CD4-positive, alpha-beta T cell treated with Interleukin-12 subunit alpha and Interleukin-12 subunit beta, for 1 hour (primary cell): ENCODE results near the gene SEMA3B.
"Not testable (repeated sequence)": the region's sequence is repeated elsewhere in the genome, so short reads cannot be mapped to it uniquely, and the experiment has no call there.

Experiments used
- DNase-seq: peaks from one replicate; pipeline ENCODE4 v3.0.0-alpha.2; 2020

Gene SEMA3B

GRCh38 chr3:50268703-50269451 is at the start of gene SEMA3B:
Gene SEMA3B, plus strand, starts transcription at chr3:50269147. Its CDS starts 94 bp downstream, at chr3:50269241.
- DNase-seq = no peak

- no peak for DNase-seq
These were observed 49.7 kb upstream of the SEMA3B start for GRCh38 chr3:50219285-50219684.

- DNase-seq = no peak
These were observed 48.8 kb upstream of the SEMA3B start for GRCh38 chr3:50220109-50220508.

GRCh38 chr3:50221051-50221410 is 47.9 kb upstream of the SEMA3B start:
- DNase-seq = no peak

GRCh38 chr3:50221411-50222168 is 47.4 kb upstream of the SEMA3B start:
- no peak for DNase-seq

GRCh38 chr3:50222169-50222528 is 46.8 kb upstream of the SEMA3B start:
- DNase-seq = no peak

GRCh38 chr3:50224639-50225038 is 44.3 kb upstream of the SEMA3B start:
- no peak for DNase-seq

GRCh38 chr3:50226888-50227389 is 42.0 kb upstream of the SEMA3B start:
- DNase-seq = no peak

- DNase-seq = peak; percentile 93
These were observed 41.4 kb upstream of the SEMA3B start for GRCh38 chr3:50227390-50228183.

GRCh38 chr3:50228184-50228763 is 40.7 kb upstream of the SEMA3B start:
- DNase-seq = not testable (repeated sequence)

- no peak for DNase-seq
These were observed 39.5 kb upstream of the SEMA3B start for GRCh38 chr3:50229490-50229889.

- no peak for DNase-seq
These were observed 38.7 kb upstream of the SEMA3B start for GRCh38 chr3:50230104-50230793.

GRCh38 chr3:50230794-50231125 is 38.2 kb upstream of the SEMA3B start:
- no peak for DNase-seq

- no peak for DNase-seq
These were observed 37.4 kb upstream of the SEMA3B start for GRCh38 chr3:50231581-50231980.

- DNase-seq = no peak
These were observed 36.6 kb upstream of the SEMA3B start for GRCh38 chr3:50232303-50232702.

- DNase-seq = no peak
These were observed 35.8 kb upstream of the SEMA3B start for GRCh38 chr3:50233176-50233575.

- peak; percentile 99 for DNase-seq
These were observed 33.0 kb upstream of the SEMA3B start, which contains the start of gene GNAI2 for GRCh38 chr3:50235716-50236483. Gene GNAI2, plus strand, starts transcription at chr3:50236204. Its CDS starts 132 bp downstream, at chr3:50236336.

- DNase-seq = no peak
These were observed 32.3 kb upstream of the SEMA3B start for GRCh38 chr3:50236484-50237132.

GRCh38 chr3:50237133-50237651 is 31.8 kb upstream of the SEMA3B start:
- peak; percentile 47 for DNase-seq

- DNase-seq = peak; percentile 87
These were observed 31.0 kb upstream of the SEMA3B start for GRCh38 chr3:50237754-50238548.
